GM12891 (cell line): Measurements from ENCODE around the gene ING3.

Experiments
- POLR2A ChIP-seq: IDR thresholded peaks from 2 replicates; pipeline ENCODE4 v1.6.1; 2011; ENCODE audit warnings: low read depth, low read length, control low read depth
- POLR2AphosphoS5 ChIP-seq: IDR thresholded peaks from 2 replicates; pipeline ENCODE4 v1.6.1; 2011; ENCODE audit warnings: low read depth, low read length, control low read depth
- POU2F2 ChIP-seq: IDR thresholded peaks from 2 replicates; pipeline ENCODE4 v1.6.1; 2011; ENCODE audit warnings: low read depth, mild to moderate bottlenecking, control low read depth, low read length, moderate library complexity
- SPI1 ChIP-seq: IDR thresholded peaks from 2 replicates; pipeline ENCODE4 v1.6.1; 2011; ENCODE audit warnings: low read depth, low read length, control low read depth
- TAF1 ChIP-seq: IDR thresholded peaks from 2 replicates; pipeline ENCODE4 v1.6.1; 2011; ENCODE audit warnings: low read depth, low read length, control low read depth

- TF ChIP-seq POLR2A, result no peak
- TF ChIP-seq POLR2AphosphoS5, result no peak
- TF ChIP-seq SPI1, result no peak
- no peak for TF ChIP-seq TAF1
- no peak for TF ChIP-seq POU2F2
Observed at GRCh38 chr7:120987280-120987679, 36.7 kb downstream of the ING3 start.
